Trophoblast cell (in vitro differentiated cells and primary cell): ENCODE data around the gene RABL3.
A peak's percentile ranks its signal among the peaks of the same experiment; 100 is the strongest.
"Not testable (repeated sequence)": the region's sequence is repeated elsewhere in the genome, so short reads cannot be mapped to it uniquely, and the experiment has no call there.

Experiments used
- DNase-seq, 2 donors: peaks; one replicate each; pipeline ENCODE4 v3.0.0-alpha.2; 2016
- H2AFZ ChIP-seq: 2 replicates; pipeline ENCODE4 v1.6.1; 2013; ENCODE audit warnings: low read length, moderate library complexity, mild to moderate bottlenecking; ENCODE audit not compliant: insufficient read depth, poor library complexity
- H2AK5ac ChIP-seq: 2 replicates; pipeline ENCODE4 v1.6.1; 2013; ENCODE audit warnings: mild to moderate bottlenecking, low read length
- H2BK120ac ChIP-seq: 2 replicates; pipeline ENCODE4 v1.6.1; 2013; ENCODE audit warnings: low read length, mild to moderate bottlenecking, moderate library complexity; ENCODE audit not compliant: insufficient read depth, poor library complexity
- H2BK12ac ChIP-seq: 2 replicates; pipeline ENCODE4 v1.6.1; 2013; ENCODE audit warnings: mild to moderate bottlenecking, low read length, moderate library complexity
- H2BK5ac ChIP-seq: 2 replicates; pipeline ENCODE4 v1.6.1; 2013; ENCODE audit warnings: low read length, low read depth, moderate library complexity, mild to moderate bottlenecking; ENCODE audit not compliant: poor library complexity
- H3K14ac ChIP-seq: 2 replicates; pipeline ENCODE4 v1.6.1; 2013; ENCODE audit warnings: mild to moderate bottlenecking, low read length
- H3K18ac ChIP-seq: 2 replicates; pipeline ENCODE4 v1.6.1; 2013; ENCODE audit warnings: mild to moderate bottlenecking, low read length
- H3K23ac ChIP-seq: 2 replicates; pipeline ENCODE4 v1.6.1; 2013; ENCODE audit warnings: low read length
- H3K27ac ChIP-seq: 2 replicates; pipeline ENCODE4 v1.5.1; 2013; ENCODE audit warnings: low read depth, mild to moderate bottlenecking, inconsistent platforms, low read length, moderate library complexity
- H3K27me3 ChIP-seq: 2 replicates; pipeline ENCODE4 v1.6.1; 2013; ENCODE audit warnings: inconsistent platforms, mild to moderate bottlenecking, low read length, moderate library complexity; ENCODE audit not compliant: insufficient read depth
- H3K36me3 ChIP-seq, 2 experiments: 1 replicate in 1 of 2; 2 replicates in 1 of 2; pipeline ENCODE4 v1.6.1; 2013; ENCODE audit warnings: low read length in 2 of 2, mild to moderate bottlenecking in 2 of 2, moderate library complexity in 1 of 2; ENCODE audit not compliant: insufficient read depth in 2 of 2, control insufficient read depth in 1 of 2
- H3K4ac ChIP-seq: 2 replicates; pipeline ENCODE4 v1.6.1; 2013; ENCODE audit warnings: low read depth, mild to moderate bottlenecking, low read length, moderate library complexity
- H3K4me1 ChIP-seq, 2 experiments: 1 replicate in 1 of 2; 2 replicates in 1 of 2; pipeline ENCODE4 v1.6.1; 2013; ENCODE audit warnings: low read length in 2 of 2, mild to moderate bottlenecking in 2 of 2, moderate library complexity in 1 of 2; ENCODE audit not compliant: insufficient read depth in 2 of 2, control insufficient read depth in 1 of 2
- H3K4me2 ChIP-seq: 2 replicates; pipeline ENCODE4 v1.6.1; 2013; ENCODE audit warnings: inconsistent platforms, mild to moderate bottlenecking, low read length, moderate library complexity
- H3K4me3 ChIP-seq: 2 replicates; pipeline ENCODE4 v1.5.1; 2013; ENCODE audit warnings: mild to moderate bottlenecking, low read depth, low read length, inconsistent platforms
- H3K79me1 ChIP-seq: one replicate; pipeline ENCODE4 v1.6.1; 2013; ENCODE audit warnings: low read length
- H3K79me2 ChIP-seq: 2 replicates; pipeline ENCODE4 v1.6.1; 2013; ENCODE audit warnings: low read length, mild to moderate bottlenecking; ENCODE audit not compliant: control insufficient read depth, insufficient read depth, poor library complexity
- H3K9ac ChIP-seq: 2 replicates; pipeline ENCODE4 v1.6.1; 2013; ENCODE audit warnings: mild to moderate bottlenecking, low read length
- H3K9me3 ChIP-seq: 2 replicates; pipeline ENCODE4 v1.6.1; 2013; ENCODE audit warnings: low read depth, mild to moderate bottlenecking, control low read depth, inconsistent platforms, low read length; ENCODE audit not compliant: insufficient read depth
- H4K12ac ChIP-seq: 2 replicates; pipeline ENCODE4 v1.6.1; 2013; ENCODE audit warnings: low read depth, mild to moderate bottlenecking, low read length, moderate library complexity
- H4K8ac ChIP-seq: 2 replicates; pipeline ENCODE4 v1.6.1; 2013; ENCODE audit warnings: low read depth, mild to moderate bottlenecking, low read length, moderate library complexity
- H4K91ac ChIP-seq: one replicate; pipeline ENCODE4 v1.6.1; 2013; ENCODE audit warnings: low read depth, mild to moderate bottlenecking, low read length, moderate library complexity
- WGBS: extraction: QIAGEN DNeasy Blood & Tissue Kit; methylation state at CpG from one replicate; pipeline ENCODE4 v1.1.7; 2013; ENCODE audit warnings: missing lambda C conversion rate; ENCODE audit not compliant: insufficient read length, insufficient coverage; ENCODE audit errors: extremely low coverage; 5-methylcytosine and 5-hydroxymethylcytosine counted together

RABL3 gene

DNA sequence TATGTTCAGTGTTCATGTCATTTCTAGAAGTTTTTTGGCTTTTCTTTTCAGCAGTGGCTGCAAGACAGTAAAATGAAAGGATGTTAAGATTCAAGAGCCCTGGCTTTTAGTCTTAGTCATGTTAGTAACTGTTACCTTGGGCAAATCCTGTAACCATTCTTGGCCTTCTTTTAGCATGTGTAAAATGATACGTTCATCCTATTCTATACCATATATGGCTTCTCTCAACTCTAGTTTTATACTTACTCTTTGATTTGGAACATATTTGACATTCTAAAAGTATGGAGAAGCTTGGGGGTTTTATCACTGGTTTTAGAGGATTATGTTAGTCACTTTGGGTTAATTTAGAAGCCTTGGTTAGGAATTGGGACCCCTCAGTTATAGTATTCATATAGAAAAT is 20.3 kb upstream of the RABL3 start:
- H3K4me3 ChIP-seq, result no peak overlapping the region
- H3K23ac ChIP-seq, result no peak overlapping the region
- no peak overlapping the region for H2AFZ ChIP-seq
- no peak overlapping the region for H2AK5ac ChIP-seq
- no CpG with 5 or more reads among the region's 1 CpG for whole genome bisulfite sequencing
- H4K91ac ChIP-seq, result no peak overlapping the region
- H3K79me1 ChIP-seq, result no peaks in the 10 kb centered on the region
- H3K4ac ChIP-seq, result no peak overlapping the region
- H3K18ac ChIP-seq, result no peak overlapping the region
- H2BK12ac ChIP-seq, result no peak overlapping the region
- H3K27ac ChIP-seq, result no peak overlapping the region
- H2BK120ac ChIP-seq, result no peak overlapping the region
- no peak overlapping the region for H4K12ac ChIP-seq
- no peaks in the 10 kb centered on the region for H3K4me1 ChIP-seq
- H3K79me2 ChIP-seq, result no peaks in the 10 kb centered on the region
- no peak overlapping the region for H4K8ac ChIP-seq
- H3K36me3 ChIP-seq, result peaks cover 0 to 2% of the 10 kb centered on the region in 2 experiments
- H3K9ac ChIP-seq, result no peak overlapping the region
- H3K27me3 ChIP-seq, result no peaks in the 10 kb centered on the region
- no peak overlapping the region for H3K4me2 ChIP-seq
- no peak for DNase-seq
- H3K9me3 ChIP-seq, result no peaks in the 10 kb centered on the region
- no peak overlapping the region for H2BK5ac ChIP-seq
- H3K14ac ChIP-seq, result no peak overlapping the region

DNA sequence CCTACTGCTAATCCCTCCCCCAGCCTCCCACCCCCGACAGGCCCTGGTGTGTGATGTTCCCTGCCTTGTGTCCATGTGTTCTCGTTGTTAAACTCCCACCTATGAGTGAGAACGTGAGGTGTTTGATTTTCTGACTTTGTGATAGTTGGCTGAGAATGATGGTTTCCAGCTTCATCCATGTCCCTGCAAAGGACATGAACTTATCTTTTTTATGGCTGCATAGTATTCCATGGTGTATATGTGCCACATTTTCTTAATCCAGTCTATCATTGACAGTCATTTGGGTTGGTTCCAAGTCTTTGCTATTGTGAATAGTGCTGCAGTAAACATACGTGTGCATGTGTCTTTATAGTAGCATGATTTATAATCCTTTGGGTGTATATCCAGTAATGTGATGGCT is 16.2 kb upstream of the RABL3 start:
- not testable (repeated sequence) for H3K4me3 ChIP-seq, DNase-seq, H3K18ac ChIP-seq, H4K12ac ChIP-seq, H4K91ac ChIP-seq, H3K14ac ChIP-seq, H4K8ac ChIP-seq, H2BK120ac ChIP-seq, H2BK5ac ChIP-seq, H3K27me3 ChIP-seq, H3K4ac ChIP-seq, H2AFZ ChIP-seq, H3K79me2 ChIP-seq, H3K23ac ChIP-seq, H3K9me3 ChIP-seq, H3K4me1 ChIP-seq, H3K27ac ChIP-seq, H3K4me2 ChIP-seq, H2AK5ac ChIP-seq, H3K36me3 ChIP-seq, H3K79me1 ChIP-seq, H2BK12ac ChIP-seq, H3K9ac ChIP-seq
- WGBS, result no CpG with 5 or more reads among the region's 4 CpGs

DNA sequence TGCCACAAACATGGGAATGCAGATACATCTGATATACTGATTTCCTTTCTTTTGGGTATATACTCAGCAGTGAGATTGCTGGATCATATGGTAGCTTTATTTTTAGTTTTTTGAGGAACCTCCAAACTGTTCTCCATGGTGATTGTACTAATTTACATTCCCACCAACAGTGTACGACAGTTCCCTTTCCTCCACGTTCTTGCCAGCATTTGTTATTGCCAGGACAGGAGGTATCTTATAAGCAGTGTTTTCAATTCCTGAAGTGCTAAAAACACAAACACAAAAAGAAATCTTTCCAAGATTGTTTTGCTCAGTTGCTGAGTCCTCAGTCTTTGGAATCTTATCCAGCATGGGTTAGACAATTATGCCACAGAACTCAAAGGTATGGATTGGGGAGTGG is 13.7 kb upstream of the RABL3 start:
- H3K14ac ChIP-seq, result no peak overlapping the region
- no CpG with 5 or more reads among the region's 2 CpGs for WGBS
- no peak overlapping the region for H3K27ac ChIP-seq
- no peak overlapping the region for H2BK120ac ChIP-seq
- H2BK12ac ChIP-seq, result no peak overlapping the region
- H3K36me3 ChIP-seq, result peaks cover 2% of the 10 kb centered on the region in 2 experiments
- no peaks in the 10 kb centered on the region for H3K4me1 ChIP-seq
- no peak overlapping the region for H2BK5ac ChIP-seq
- H3K9me3 ChIP-seq, result no peaks in the 10 kb centered on the region
- no peak overlapping the region for H2AK5ac ChIP-seq
- H4K12ac ChIP-seq, result no peak overlapping the region
- no peak overlapping the region for H3K4ac ChIP-seq
- no peaks in the 10 kb centered on the region for H3K79me2 ChIP-seq
- H2AFZ ChIP-seq, result no peak overlapping the region
- H3K4me2 ChIP-seq, result no peak overlapping the region
- H3K18ac ChIP-seq, result no peak overlapping the region
- H3K4me3 ChIP-seq, result no peak overlapping the region
- DNase-seq, result no peak
- H4K91ac ChIP-seq, result no peak overlapping the region
- no peak overlapping the region for H3K9ac ChIP-seq
- H3K79me1 ChIP-seq, result no peaks in the 10 kb centered on the region
- no peaks in the 10 kb centered on the region for H3K27me3 ChIP-seq
- no peak overlapping the region for H3K23ac ChIP-seq
- H4K8ac ChIP-seq, result no peak overlapping the region

DNA sequence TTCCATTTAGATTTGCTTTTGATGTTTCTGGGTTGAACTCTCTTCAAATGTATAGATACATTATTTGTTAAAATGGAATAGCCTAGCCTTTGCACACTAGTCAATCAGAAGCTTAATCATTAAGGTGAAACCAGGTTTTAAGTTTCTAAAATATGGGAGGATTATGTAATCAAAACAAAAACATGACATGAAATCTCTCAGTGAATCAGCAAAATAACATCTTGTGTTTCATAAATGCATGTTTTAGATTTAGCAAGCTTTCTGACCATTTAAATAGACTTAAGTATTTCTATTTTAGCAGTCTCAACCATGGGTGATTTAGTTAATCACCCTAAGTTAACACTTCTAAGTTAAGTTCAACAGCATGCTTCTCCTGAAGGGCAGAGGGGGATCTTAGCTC is 11.5 kb upstream of the RABL3 start:
- H3K4ac ChIP-seq, result no peak overlapping the region
- no peak overlapping the region for H4K8ac ChIP-seq
- H3K9ac ChIP-seq, result no peak overlapping the region
- H3K4me2 ChIP-seq, result no peak overlapping the region
- no peak overlapping the region for H2BK120ac ChIP-seq
- H2BK12ac ChIP-seq, result no peak overlapping the region
- H3K36me3 ChIP-seq, result peaks cover 3% of the 10 kb centered on the region in 2 experiments
- no peak overlapping the region for H2BK5ac ChIP-seq
- H2AK5ac ChIP-seq, result no peak overlapping the region
- H4K91ac ChIP-seq, result no peak overlapping the region
- H3K27me3 ChIP-seq, result no peaks in the 10 kb centered on the region
- no peaks in the 10 kb centered on the region for H3K4me1 ChIP-seq
- no peaks in the 10 kb centered on the region for H3K79me2 ChIP-seq
- H3K18ac ChIP-seq, result no peak overlapping the region
- H3K27ac ChIP-seq, result no peak overlapping the region
- no peak overlapping the region for H3K23ac ChIP-seq
- H3K4me3 ChIP-seq, result no peak overlapping the region
- peak in 1 of 2 donors; percentile 16 for DNase-seq
- H2AFZ ChIP-seq, result no peak overlapping the region
- H3K14ac ChIP-seq, result no peak overlapping the region
- no peaks in the 10 kb centered on the region for H3K9me3 ChIP-seq
- H3K79me1 ChIP-seq, result no peaks in the 10 kb centered on the region
- H4K12ac ChIP-seq, result no peak overlapping the region
